NCI-H2081 treated with DMSO at 0.1 percent for 48 hours (cell line): ENCODE data around the gene OTUD5.
A peak's percentile ranks its signal among the peaks of the same experiment; 100 is the strongest.
"Not testable (repeated sequence)": the region's sequence is repeated elsewhere in the genome, so short reads cannot be mapped to it uniquely, and the experiment has no call there.

ENCODE experiments used
- DNase-seq: peaks from one replicate; lab custom pipeline; 2025; lab: John Stamatoyannopoulos, UW

Gene OTUD5

DNA sequence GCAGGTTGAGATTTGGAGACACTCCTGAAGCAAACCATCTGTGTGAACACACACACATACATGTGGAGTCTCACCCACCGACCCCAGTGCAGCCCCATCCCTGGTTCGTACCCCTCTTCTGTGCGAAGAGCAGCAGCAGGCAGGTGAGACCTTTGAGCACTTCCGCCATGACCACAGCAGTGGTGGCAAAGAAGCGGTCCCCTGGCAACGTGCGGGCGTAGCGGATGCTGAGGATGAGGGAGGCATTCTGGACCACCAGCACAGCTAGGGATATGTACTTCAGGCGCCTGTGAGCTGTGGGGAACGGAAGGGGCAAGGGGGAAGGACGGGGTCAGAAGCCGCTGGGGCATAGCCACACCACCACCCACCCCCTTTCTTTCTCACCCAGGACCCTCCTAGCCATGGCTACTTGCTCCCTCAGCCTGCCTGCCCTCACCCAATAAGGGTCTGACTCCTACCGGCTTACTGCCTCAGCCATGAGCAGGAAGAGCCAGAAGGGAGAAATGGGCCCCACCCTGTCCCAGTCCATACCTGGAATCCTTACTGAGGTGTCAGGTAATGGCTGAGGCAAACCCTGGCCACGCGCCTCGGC, 47.6 kb downstream of the OTUD5 start:
- DNase-seq = no peak

DNA sequence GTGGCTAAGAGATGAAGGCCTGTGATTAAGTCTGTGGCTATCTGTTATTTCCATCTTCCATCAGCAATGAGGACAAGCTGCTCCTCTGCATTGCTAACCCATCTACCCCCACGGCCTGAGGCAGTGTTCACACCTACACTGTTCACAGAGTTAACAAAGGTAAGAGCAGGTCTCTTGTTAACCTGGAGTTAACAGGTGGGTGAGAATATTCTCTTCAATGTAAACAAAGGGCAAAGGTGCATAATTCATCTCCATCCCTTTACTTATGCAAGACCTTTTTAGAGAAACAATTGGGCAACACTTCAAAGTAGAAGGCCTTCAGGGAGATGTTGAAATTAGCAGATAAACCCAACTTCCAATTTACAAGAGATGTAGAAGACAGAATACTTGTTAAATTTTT, 48.8 kb downstream of the OTUD5 start:
- no peak for DNase-seq

DNA sequence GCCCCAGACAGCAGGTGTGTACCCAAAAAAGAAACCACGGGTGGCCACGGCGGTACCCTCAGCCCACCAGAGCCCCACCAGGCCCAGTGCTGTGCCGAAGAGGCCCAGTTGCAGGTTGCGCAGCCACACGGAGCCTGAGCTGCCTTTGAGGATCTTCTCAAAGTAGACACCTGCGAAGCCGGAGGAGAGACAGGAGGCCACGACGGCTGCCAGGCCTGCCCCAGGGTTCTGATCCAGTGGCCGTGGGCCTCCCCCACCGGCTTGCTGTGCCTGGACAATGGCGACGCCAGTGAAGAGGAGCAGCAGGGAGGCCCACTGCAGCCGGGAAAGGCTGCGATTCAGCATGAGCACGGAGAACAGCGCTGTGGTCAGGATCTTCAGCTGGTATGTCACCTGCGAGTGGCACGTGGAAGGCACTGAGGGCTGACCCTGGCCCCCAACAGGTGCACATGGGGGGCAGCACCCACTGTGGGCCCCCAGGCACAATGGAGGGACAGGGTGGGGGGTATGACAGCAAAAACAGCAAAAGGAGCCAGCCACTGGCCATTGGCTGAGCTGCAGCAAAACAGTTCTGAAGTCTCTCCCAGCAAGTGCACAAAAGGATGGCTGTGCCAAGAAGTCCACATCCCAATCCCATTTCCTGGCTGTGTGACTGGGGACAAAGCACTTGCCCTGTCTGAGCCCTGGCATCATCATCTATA, 52.2 kb downstream of the OTUD5 start:
- DNase-seq = no peak

DNA sequence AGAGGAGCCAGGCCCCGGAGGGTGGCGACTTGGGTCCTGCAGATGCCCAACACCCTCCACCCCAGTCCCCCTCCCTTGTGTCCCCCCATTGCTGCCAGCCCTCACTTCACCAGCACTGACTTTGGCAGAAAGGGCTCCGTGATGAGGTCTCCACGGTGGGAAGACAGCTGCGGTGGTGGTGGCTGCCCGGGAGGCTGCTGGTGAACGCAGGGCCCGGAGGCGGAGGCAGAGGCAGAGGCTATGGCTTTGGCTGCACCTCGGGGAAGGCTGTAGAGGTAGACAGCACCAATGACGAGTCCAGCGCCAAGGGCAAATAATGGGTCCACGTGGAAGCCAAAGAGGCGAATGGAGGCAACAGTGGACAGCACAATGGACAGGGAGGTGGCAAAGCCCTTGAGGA, 52.8 kb downstream of the OTUD5 start:
- DNase-seq = no peak

DNA sequence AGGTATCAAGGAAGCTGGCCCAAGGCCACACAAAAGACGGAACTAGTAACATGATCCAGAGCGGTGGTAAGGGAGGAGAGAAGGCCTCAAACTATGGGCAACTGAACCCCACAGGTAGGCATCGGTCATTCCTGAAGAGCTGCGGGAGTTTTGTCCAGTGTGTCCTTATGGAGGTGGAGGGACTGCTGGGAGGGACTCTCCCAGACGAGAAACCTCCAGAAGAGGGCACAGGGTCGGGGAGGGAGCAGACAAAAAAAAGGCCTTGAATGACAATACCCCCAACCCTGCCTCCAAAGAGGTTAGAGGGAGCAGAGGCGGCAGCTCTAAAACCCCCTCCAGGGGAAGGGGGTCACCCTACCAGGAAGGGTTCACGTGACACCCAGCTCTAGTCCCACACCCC, 53.2 kb downstream of the OTUD5 start:
- DNase-seq = no peak

DNA sequence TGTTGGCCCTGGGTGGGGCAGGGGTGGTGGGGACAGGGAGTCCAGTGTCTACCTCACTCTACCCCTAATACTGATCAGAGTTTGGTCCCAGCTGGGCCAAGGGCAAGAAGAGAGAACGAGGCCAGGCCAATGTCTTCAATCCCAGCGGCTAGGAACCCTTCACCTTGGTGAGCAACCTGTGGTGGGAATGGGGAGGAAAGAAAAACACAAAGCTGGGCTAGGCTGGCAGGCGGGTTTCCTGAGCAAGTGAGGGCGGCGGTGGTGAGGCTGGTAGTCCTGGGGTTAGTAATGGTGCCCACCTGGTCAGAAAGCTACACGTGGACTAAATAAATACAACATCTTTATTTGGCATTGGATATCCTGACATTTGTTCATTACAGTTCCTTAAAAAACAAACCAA, 54.1 kb downstream of the OTUD5 start:
- no peak for DNase-seq

DNA sequence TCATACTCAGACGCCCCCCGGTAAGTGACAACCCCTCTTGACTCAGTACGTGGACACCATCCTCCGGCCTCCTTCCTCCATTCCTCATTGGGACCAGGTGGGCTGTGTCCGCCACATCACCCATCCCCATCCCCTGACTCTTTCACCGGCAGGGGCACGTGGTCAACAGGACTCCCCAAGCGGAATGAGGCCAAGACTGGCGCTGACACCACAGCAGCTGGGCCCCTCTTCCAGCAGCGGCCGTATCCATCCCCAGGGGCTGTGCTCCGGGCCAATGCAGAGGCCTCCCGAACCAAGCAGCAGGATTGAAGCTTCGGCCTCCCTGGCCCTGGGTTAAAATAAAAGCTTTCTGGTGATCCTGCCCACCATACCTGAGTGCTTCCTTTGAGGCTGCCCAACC, 54.6 kb downstream of the OTUD5 start:
- DNase-seq = no peak

DNA sequence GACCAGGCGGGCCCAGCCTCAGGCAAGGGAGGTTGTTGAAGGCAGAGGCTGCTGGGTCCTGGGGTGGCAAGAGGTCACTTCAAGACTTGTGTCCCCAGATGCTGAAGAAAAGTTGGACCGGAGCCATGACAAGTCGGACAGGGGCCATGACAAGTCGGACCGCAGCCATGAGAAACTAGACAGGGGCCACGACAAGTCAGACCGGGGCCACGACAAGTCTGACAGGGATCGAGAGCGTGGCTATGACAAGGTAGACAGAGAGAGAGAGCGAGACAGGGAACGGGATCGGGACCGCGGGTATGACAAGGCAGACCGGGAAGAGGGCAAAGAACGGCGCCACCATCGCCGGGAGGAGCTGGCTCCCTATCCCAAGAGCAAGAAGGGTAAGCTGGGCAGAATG, 55.3 kb downstream of the OTUD5 start:
- no peak for DNase-seq

DNA sequence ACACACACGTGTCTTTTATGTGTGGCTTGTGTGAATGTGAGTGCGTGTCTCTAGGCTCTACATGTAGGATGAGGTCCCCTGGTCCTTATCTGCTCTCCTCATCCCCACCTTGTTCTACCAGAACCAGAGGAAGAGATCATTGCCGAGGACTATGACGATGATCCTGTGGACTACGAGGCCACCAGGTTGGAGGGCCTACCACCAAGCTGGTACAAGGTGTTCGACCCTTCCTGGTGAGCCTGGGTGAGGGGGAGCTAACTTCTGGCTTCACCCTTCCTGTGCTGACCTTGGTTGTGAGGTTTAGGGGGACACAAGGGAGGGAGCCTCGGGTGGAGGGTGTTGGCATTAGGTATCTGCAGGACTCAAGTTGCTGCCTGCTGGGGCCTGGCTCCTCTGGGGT, 56.3 kb downstream of the OTUD5 start:
- DNase-seq = no peak

DNA sequence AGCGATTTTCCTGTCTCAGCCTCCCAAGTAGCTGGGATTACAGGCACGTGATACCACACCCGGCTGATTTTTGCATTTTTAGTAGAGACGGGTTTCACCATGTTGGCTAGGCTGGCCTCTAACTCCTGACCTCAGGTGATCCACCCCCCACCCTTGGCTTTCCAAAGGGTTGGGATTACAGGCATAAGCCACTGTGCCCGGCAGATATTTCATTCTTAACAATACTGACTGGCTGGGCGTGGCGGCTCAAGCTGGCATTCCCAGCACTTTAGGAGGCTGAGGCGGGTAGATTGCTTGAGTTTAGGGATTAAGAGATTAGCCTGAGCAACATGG, 58.4 kb downstream of the OTUD5 start:
- no peak for DNase-seq

DNA sequence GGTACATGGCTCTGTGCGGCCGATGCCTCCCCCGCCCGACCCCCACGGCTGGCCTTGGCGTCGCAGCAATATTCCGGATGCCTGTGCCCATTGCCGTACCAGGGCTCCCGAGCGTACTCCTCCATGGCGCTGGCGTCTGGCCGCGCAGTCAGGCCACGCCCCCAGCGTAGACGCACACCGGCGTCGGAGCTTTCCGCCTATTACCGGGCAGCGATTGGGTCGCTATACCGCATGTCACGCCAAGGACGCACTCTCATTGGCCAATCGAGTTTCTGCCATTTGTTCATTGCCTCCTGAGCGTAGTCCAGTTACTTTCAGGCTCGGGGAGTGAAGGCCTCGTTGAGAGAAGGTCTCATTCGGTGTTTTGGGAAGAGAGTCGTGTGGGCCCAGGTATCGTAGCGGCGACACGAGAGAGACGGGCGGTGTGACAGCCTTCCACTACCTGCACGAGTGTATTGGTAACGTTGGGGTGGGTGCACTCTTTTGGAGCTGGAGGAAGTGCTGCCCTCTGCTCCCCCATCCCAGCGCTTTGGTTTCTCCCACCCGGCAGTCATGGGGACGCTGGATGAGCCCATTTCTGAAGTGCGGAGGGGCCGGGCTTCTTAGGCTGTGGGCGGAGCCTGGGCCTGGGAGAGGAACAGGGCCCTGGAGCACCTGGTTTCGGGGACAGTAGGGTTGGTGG, 59.6 kb downstream of the OTUD5 start, which contains the start of the genes PQBP1 and TIMM17B:
PQBP1 (plus strand) TSS at position 306 of the 682 bp plus-strand sequence. CDS start 580 bp downstream, outside the sequence.
TIMM17B (minus strand) TSS at position 144 of the 682 bp plus-strand sequence; CDS start at position 125, 19 bp downstream.
- peak; percentile 85 for DNase-seq

DNA sequence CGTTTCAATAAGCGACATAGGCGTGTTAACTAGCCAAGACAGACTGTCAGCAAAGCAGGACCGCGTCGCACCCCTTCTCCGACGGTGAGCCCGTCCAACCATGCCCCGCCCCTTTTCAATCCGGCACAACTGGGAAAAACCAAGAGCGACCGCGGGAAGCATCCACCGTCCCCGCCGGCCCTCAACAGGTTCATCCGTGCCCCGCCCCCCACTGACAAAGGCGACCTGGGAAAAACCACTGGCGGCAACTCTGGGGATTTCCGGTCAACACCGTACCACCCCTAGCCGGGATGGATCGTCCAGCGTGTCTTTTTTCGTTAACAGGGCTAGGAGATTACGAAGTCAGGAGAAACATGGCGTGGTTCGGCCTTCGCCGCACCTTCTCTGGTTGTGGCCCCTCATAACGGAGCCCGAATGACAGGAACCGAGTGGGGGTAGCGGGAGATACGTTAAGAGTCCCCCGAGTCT, 60.2 kb downstream of the OTUD5 start:
- peak; percentile 25 for DNase-seq

DNA sequence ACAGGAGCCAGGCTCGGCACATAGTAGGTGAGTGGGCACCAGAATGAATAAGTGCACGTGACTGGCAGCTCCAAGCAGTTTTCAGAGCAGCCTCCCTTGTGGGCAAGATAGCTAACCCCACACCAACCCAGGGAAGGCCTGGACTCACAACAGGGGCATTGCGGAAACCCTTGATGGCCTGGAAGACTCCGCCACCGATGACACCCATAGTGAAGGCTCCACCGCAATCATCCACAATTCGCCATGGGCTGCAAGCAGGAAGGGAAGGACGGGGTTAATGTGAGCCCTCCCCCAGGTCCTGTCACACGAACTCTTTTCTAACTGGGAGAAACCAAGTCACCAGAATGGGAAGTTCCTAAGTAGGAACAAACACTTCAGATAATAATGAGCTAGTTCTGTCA, 60.8 kb downstream of the OTUD5 start:
- no peak for DNase-seq

DNA sequence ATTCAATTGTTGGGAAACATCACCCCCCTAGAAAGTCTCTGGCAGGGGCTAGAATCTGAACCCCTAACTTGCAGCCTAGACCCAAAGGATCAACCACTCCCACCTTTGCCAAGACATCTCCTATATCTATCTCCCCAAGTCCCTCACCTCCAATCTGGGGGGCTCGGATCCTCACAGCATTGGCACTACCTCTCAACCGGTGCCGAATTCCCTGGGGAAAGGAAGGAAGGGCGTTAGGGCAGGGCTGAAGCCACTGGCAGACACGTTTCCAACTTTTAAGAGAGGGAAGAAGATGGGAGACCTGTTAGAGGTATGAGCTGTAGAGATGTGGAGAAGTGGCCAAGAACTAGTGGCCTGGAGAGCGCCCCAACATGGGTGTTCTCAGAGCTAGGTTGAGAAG, 62.5 kb downstream of the OTUD5 start:
- no peak for DNase-seq

DNA sequence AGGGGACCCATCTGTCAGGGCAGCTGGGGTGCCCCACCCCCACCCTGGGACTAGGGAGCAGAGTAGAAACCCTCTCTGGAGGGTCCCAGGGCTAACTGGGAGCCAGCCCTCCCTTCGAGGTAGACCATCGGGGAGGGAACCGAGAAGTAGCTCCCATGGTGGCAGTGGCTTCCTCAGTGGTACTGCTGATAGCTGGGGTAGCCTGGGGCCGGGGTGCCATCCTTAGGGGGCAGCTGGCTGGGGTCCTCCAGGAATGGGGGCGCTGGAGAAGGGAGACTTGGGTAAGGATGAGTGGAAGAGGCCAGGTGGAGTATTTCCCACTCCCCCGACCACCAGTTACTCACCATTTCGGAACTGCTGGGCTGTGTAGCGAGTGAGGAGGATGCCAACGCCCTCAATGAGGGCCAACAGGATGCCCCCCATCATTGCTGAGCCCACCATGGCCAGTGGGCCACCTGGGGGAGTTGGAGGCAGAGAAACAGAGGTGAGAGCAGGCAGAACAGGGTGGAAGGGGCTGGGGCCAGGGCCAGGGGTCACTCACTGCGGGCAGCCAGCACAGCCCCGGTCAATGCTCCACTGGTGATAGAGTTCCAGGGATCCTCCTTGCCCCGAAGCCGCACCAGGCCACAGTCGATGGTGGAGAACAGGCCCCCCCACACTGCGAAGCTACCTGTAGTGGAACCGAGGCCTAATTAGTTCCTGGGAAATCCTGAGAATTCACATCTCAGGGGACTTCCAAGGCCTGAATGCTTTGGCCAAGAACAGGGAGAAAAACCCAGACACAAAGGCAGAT, 63.7 kb downstream of the OTUD5 start:
- no peak for DNase-seq

DNA sequence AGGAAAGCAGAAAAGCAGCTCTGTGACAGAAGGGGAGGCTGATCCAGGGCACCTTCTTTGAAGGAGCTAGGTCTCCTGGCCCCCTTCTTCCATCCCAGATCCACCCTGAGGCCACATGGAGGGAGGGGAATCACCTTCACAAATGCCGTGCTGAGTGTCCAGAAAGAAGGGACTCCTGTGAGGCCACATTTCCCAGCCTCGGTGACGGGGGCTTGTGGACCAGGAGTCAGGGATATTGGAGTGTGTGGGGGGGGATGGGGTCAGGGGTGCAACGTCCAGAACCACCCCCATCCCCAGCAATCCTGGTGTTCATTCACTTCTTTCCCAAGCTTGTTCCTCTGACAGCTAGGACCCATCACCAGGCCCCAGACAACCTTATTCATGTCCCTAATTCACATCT, 64.5 kb downstream of the OTUD5 start:
- no peak for DNase-seq

DNA sequence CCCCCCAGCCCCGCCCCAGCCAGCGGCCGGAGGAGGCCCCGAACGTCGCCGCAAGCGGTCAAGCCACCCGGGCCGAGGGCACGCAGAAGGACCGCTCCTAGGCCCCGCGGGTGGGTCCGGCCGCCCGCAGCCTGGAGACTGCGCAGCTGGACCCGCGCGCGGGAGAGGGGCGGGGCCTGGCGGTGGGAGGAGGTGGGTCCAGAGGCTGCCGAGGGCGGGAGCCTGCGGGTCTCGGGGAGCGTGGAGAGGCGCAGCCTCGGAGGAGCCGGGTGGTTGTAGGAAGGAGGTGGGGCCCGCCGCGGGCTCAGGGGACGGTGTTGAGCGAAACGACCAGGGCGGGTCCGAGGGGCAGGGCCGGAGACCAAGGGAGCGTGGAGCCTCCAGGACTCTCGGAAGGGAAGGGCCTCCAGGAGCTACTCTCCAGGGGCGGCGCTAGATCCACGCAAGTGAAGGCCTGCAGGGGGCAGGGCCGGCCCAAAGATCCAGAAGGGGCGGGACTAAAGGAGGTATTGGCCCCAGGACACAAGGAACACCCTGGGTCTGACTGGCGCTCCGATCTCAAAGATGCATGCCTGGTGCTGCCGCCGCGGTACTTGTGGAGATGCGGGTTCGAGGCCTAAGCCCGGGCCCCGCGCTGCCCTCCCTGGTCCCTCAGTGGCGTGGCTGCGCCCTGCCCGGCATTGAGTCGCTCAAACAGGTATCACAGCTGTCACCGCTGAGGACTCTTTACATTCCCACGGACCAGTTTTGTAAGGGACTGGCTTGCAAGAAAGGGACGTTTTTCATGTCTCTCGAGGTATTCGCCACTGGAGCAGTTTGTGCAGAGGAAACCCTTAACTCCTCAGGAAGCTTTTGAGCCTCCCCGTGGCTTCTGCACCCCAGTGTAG, 65.8 kb downstream of the OTUD5 start:
- DNase-seq = peak; percentile 23

DNA sequence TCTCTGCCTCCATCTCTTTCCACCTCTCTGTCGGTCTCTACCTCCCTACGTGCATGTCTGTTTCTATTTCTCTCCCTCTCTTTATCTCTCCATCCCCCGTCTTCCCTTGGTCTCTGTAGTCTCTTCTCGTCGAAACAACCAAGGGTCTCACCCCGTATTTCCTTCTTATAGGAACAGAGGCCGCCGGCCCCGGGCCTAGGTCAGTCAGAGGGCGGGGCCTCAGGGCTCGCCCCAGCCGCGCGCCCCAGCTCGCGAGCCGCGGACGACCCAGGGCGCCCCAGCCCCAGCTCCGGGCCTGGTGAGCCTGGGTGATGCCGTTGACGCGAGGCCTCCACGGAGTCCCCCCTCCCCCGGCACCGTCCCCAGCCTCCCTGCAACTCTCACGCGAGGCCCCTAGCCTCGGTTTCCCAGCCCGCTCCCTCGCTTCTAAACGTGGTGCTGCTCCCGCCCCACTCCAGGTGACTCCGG, 66.4 kb downstream of the OTUD5 start:
- DNase-seq = no peak

DNA sequence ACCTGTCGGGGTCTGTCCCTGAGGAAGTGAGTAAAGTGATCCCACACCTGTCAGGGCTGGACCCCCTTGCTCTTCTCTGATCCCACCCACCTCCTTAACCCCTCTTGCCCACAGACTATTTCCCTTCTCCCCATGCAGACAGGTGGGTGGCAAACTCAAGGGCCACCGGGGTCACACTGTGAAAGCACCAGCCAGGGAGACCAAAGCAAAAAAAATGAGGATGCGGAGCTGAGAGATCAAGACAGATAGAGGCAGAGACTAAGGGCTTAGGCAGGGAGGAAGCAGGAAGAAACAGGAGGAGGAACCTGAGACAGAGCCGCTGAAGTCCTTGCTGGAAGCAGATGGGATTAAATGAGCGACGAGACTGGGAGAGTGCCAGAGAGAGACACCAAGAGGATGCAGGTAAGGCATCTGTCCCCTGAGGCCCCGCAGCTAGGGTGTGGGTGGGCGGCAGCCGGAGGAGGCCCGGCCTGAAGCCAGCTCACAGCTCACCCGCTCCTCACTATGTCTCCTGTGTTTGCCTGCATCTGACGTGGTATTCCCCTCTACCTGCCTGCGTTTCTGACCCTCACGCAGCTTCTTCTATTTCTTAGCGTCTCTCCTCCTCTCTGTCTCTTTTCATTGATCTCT, 67.0 kb downstream of the OTUD5 start:
- DNase-seq = no peak

DNA sequence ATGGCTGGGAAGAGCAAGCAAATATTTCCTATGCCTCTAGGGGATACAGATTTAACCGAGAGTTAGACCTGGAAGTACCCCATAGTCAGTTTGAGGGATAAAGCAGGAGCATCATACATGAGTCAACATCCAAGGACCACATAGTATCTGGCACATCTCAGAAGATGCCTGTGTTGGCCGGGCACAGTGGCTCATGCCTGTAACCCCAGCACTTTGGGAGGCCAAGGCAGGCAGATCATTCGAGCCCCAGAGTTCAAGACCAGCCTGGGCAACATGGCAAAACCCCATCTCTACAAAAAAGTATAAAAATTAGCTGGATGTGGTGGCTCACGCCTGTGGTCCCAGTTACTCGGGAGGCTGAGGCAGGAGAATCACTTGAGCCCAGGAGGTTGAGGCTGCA, 70.8 kb downstream of the OTUD5 start:
- not testable (repeated sequence) for DNase-seq

DNA sequence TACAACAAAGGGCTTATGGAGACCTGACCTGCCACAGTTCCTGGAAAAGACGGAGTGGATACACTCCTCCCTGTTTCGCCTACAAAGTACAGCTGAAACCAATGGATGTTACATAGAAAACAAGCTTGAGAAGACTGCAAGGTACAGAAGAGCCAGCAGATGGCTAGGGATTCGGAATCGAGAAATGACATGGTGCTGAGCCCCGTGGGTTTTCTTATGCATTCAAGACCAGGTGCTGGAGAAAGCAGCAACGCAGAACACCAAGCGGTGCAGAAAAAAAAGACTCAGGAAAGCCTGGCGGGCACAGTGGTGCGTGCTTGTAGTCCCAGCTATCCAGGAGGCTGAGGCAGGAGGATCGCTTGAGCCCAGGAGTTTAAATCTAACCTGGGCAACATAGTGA, 73.7 kb downstream of the OTUD5 start:
- DNase-seq = no peak
